Activated CD4-positive, alpha-beta T cell treated with anti-CD3 and anti-CD28 coated beads, Interleukin-10, Interleukin-2, amounts not matched to agents 100 ng/mL and 50 ng/mL, durations not matched to agents 16 hours and 8 hours (primary cell): ENCODE measurements around the gene RRP7A.
"Not testable (repeated sequence)": the region's sequence is repeated elsewhere in the genome, so short reads cannot be mapped to it uniquely, and the experiment has no call there.

ENCODE experiments used
- DNase-seq: peaks from one replicate; pipeline ENCODE4 v3.0.0-alpha.2; 2020

Gene RRP7A

DNA sequence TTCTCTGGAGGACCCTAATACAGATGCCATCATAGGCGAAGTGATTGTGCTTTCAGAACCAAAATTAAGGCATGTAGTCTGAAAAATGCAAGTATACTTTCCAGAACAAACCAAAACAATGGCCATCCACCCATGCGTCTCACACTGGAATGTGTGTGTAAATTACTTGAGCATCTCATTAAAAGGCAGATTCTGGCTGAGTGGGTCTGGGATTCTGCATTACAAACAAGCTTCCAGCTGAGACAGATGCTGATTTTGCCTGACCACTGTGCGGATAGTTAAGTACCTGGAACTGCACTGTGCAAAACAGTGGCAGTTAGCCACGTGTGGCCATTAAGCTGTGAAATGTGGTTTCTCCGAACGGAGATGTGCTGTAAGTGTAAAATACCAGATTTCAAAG lies 26.2 kb downstream of the RRP7A start:
- DNase-seq: no peak

DNA sequence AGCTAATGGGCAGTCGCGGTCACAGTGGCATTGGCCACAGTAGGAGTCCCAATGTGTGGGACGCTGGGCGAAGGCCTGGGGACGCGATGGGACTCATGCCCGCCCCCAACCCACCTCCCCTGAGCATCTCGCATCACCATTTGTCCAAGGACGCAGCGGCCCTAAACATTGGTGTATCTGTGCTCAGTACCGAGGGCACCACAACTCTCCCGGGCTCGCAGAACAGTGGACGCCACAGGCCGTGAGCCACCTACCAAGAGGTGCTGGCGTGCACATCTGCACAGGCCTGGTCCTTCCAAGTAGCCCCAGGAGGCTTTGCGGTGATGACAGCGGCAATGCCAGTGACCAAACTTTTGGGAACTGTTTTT lies 27.3 kb downstream of the RRP7A start:
- DNase-seq: no peak

DNA sequence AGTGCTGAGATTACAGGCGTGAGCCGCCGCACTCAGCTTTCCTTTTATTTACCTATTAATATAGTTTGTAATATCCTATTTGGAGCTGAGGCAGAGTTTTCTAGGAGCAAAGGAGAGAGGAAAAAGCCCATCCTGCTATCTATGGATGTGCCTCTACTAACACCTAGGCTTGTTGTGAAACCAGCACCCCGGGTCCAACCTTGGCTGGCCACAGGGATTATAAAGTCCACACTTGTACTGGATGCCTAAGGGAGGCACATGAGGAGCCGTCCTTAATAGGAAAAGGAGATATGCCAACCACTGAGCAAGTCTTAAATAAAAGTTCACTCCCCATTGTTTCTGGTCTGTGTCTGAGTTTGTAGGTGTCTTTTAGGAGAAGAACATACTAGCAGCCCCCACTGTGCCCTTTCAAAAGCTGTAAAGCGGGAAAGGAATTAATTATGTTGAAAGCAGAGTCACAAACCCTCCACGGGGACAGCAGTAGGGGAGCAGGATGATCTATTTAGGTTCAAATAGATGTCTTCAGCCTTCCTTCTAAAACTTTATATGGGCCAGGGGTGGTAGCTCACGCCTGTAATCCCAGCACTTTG lies 29.3 kb downstream of the RRP7A start:
- no peak for DNase-seq

DNA sequence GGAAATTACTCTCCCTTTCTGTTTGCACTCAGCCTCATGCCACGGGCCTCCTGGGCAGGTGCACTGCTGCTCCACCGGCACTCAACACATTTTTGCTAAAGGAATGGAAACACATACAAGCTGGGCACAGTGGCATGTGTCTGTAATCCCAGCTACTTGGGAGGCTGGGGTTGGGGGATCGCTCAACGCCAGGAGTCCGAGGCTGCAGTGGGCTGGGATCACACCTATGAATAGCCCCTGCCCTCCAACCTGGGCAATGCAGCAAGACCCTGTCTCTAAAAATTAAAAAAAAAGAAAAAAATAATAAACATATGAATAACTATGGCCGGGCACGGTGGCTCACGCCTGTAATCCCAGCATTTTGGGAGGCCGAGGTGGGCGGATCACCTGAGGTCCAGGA lies 30.6 kb downstream of the RRP7A start:
- DNase-seq: no peak

DNA sequence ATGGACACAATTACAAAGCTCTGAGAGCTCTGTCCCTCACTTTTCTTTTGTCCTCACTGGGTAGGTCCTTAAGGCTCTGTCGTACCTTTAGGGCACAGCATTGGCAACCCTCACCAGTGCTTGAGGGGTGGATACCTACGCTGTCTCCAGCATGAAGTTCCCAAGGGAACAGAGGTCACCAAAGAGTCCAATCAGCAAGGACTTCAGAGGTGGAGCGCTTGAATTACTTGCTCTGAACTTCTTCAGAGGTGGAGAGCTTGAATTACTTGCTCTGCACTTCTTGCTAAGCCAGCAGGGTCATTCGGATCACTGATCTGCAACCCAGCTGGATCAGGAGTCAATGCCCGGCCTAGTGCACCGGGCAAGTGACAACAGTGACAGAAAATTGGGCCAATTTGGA lies 35.1 kb downstream of the RRP7A start:
- no peak for DNase-seq

DNA sequence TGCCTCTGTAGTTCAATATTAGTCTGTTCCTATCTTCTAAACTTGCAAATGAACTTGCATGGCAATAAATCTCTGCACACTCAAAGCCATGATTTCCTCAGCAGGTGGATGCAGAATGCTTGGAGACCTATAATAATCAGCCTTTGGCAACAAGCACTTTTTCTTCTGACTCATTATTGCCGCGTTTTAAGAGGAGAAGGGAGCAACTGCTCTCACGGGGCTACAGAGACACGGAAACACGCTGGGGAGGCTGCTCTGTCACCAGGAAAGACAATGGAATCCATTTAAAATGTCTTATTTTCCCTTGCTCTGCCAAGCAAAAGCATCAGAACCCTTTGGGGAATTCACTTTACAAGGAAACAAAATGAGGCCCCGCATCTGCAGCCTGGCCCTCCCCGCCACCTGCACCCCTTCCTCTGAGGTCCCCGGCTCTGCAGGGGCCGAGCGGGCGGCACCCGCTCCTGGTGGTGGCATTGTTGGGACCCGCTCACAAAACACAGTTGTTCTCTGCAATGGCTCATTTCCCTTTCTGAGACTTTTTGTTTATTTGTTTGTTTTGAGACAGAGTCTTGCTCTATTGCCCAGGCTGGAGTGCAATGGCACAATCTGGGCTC lies 35.9 kb downstream of the RRP7A start:
- not testable (repeated sequence) for DNase-seq

DNA sequence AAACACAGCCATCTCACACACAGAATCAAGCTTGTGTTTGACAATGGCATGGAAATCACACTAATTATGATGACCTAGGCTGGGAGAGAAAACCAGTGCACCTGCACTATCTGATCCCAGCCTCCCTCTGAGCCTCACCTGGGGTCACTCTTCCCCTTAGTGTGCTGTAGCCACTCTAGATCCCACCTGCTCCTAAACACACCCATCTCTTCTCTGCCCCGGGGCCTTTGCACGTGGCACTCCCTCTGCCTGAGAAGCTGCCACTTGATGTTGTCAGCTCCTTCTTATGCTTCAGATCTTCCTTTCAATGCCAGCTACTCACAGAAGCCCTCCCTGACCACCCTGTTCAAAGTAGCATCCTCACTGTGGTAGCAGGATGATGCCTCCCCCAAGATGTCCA lies 44.5 kb downstream of the RRP7A start:
- DNase-seq: no peak

DNA sequence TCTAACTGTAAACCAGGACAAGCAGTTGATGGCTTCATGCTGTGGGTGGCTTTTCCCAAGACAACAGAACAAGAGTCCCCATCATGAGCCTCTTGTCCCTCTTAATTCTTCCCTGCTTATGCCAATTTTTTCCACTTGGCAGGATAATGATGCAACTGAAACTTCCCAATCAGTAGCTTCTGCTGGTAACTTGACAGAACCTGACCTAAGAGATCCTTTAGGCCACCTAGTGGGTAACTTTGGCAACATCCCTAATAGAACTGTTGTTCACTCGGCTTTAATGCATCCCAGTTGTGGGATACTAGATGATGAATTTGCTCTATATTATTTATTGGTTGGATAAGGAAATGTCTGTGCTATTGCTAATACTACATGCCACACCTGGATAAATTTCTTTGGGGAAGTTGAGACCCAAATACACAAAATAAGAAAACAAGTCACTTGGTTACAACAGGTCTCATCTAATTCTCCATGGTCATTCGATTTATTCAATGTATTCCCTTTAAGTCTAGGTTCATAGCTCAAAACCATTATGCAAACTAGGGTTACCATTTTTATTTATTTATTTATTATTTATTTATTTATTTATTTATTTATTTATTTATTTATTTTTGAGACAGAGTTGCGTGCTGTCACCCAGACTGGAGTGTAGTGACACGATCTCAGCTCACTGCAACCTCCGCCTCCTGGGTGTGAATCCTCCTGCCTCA lies 46.0 kb downstream of the RRP7A start:
- peak; percentile 47 for DNase-seq

DNA sequence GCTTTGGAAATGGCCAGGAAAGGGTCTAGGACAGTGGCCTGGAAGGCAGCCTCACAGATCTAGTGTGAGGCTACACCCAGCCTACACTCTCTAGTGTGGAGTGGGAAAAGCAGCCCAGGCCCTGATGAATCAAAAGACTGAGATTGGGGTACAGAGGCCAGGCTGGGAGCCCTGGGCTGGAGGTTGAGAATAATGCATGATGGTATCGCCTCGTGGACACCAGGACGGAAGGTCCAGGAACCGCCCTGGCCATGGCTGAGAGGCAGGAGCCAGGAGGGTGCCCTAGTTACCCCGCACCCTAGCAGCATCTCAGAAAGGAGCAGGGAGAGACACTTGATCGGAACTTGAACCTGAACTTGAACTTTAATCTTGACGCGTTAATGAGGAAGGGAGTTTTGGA lies 46.9 kb downstream of the RRP7A start:
- no peak for DNase-seq

DNA sequence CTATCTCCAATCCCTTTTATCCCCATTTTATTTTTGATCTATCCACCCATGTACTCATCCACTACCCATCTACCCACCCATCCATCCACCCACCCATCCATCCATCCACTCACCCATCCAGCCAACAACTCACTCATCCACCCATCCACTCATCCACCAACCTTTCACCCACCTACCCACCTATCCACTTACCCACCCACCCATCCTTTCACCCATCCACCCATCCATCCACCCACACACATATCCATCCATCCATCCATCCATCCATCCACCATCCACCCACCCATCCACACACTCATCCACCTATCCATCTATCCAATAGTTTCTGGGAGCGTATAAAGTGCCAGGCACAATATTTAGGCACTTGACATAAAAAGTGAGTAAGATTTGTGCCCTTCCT lies 48.2 kb downstream of the RRP7A start:
- DNase-seq: no peak

DNA sequence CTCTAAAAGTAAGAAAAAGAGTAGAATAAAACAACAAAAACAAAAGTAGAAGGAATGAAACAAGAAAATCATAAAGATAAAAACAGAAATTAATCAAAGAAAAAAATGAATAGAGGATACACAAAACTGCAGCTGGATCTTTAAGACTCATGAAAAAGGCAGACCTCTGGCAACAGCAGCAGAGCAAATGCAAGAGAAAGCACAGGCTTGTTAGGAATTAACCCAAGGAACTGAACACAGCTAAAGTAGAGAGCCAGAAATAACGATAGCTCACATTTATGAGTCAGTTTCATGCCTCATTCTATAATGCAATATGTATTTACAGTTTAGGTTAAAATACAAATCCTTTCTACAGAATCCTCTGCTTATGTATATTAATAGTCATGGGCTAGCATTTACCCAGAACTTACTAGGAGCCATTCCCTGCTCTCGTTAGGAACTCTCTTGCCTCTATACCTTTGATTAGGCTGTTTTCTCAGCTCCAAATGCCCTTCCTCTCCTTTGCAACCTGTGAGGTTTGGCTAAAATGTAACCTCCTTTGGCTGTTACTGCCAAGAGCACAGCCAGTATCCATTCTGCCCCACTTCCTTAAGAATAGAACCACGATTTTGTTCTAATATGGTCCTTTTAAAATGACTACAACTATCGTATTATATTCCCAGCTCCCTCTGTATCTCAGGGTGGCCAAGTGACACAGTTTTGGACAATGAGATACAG lies 49.1 kb downstream of the RRP7A start:
- no peak for DNase-seq

DNA sequence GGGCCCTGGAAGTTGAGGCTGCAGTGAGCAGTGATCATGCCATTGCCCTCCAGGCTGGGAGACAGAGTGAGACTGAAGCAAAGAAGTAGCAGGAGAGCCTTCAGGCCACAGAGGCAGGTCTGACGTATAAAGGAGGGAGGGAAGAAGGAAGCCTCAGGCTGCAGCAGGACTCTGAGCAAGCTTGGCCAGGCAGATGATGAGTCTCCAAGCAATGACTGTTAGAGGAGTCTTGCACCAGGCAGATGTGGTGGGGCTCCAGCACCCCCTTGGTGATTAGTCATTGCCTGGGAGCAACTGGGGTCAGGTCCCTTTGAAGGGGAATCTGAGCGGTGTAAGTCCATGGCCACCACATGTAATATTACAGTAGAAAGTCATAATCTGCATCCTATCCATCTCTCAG lies 50.8 kb downstream of the RRP7A start:
- DNase-seq: no peak

DNA sequence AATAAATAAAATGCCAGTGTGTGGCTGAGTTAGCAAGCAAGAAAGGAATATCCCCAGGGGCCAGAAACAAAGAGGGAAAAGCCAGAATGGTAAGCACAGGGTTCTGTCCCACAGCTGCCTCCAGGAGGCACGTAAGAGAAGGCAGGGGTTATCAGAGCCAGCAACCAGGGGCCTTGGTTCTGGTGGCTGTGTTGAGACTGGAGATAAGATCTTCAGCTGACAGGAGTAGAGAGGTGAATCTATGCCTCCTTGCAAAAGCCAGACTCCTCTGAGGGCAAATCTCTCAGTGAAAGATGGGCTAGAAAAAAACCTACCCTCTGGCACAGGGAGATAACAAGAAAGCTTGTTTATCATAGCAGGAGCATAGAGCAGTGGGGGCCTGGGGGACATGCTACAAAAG lies 57.6 kb downstream of the RRP7A start:
- DNase-seq: no peak

DNA sequence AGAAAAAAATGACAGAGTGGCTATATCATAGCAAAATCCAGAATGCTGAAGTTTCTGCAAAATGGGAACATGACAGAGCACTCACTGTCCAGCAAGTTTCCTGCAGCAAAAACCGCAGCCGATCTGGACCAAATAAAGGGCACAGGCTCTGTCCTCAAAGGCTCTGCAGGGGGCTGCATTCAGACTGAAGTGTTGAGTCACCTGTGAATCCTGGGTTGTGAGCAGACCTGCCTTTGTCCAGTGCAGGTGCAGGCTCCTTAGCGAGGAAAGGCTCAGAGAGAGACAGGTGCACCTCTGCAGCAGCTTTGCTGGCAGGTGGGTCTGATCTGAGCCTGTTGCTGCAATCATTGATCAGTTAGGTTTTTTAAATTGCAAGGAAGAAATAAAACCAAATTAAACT lies 58.1 kb downstream of the RRP7A start:
- DNase-seq: no peak
